ENCODE results near the gene NIT2. TPM values are rescaled to one million over a fixed set of nuclear protein-coding genes. Genes with fewer than 3 reads are reported as not detected.

Gene NIT2
- polyA plus RNA-seq, 1 donor, result 25.1 TPM

- no peak for DNase-seq
Observed at GRCh38 chr3:100399341-100400071, 64.9 kb downstream of the NIT2 start.

DNA sequence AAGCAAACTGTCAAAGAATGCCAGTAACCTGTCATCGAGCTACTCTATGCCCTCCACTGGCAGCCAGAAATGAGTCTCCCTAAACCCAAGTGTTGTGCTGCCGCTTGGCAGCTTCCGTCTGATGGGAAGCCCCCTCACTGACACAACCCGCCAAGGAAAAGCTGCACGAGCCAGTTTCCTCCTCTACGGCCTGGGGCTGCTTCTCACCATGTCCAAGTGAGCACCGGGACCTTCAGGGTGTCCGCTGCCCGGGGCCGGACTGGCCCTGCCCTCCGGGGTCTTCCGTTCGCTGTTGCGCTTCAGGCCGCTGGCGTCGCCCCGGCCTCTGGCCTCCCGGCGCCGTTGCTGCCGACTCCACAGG, 65.8 kb downstream of the NIT2 start:
- no peak for DNase-seq

GRCh38 chr3:100400780-100401673, 66.5 kb downstream of the NIT2 start, which contains the start of the genes LNP1 and TOMM70:
LNP1 (plus strand) TSS chr3:100401539; CDS start chr3:100429730, 28,191 bp downstream.
TOMM70 (minus strand) TSS chr3:100401089; CDS start chr3:100400949, 140 bp downstream.
- peak; percentile 97 for DNase-seq

GRCh38 chr3:100401674-100402041, 67.1 kb downstream of the NIT2 start:
- DNase-seq, result no peak

- DNase-seq, result peak; percentile 59
Observed at GRCh38 chr3:100402256-100402655, 67.7 kb downstream of the NIT2 start.

- no peak for DNase-seq
Observed at GRCh38 chr3:100402891-100403290, 68.3 kb downstream of the NIT2 start.

DNA sequence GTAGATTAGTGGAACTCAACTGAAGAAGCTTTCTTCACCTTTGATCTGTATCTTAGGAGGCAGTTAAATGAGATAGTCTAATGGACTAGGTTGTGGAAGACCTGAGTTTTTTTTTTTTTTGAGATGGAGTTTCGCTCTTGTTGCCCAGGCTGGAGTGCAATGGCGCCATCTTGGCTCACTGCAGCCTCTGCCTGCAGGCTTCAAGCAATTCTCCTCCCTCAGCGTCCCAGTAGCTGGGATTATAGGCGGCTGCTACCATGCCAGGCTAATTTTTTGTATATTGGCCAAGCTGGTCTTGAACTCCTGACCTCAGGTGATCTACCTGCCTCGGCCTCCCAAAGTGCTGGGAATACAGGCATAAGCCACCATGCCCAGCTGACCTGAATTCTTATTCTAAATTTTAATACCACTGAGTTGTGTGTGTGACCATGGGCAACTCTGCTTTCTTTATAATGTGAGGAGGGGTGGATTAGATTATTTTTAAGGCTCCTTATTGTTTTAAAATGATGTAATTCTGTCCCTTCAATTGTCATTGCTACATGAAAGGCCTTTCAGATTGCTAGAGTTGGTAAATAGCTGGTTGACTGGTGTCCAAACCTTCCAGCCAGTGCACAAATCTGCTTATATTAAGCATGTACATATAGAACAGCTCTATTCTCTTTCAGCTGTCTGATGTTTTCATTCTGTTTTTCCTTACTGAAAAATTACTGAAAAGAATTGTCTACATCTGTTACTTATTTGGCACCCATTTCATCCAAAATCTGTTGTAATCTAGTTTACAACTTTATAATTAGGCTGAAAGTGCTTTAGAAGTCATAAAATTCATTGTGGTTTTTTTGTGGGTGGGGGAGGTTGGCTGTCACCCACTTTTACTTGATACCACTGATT, 69.0 kb downstream of the NIT2 start:
- DNase-seq, result no peak

GRCh38 chr3:100404250-100404548, 69.6 kb downstream of the NIT2 start:
- no peak for DNase-seq

DNA sequence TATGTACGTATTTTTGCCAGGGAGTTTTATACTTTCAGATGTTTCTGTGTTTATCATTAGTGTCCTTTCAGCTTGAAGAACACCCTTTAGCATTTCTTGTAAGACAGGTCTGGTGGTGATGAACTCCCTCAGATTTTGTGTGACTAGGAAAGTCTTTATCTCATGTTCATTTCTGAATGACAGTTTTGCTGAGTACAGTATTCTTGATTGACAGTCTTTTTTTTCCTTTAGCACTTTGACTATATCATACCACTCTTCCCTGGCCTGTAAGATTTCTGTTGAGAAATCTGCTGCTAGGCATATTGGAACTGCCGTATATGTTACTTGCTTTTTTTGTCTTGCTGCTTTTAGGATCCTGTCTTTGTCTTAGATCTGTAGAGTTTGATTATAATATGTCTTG, 72.6 kb downstream of the NIT2 start:
- DNase-seq, result no peak

DNA sequence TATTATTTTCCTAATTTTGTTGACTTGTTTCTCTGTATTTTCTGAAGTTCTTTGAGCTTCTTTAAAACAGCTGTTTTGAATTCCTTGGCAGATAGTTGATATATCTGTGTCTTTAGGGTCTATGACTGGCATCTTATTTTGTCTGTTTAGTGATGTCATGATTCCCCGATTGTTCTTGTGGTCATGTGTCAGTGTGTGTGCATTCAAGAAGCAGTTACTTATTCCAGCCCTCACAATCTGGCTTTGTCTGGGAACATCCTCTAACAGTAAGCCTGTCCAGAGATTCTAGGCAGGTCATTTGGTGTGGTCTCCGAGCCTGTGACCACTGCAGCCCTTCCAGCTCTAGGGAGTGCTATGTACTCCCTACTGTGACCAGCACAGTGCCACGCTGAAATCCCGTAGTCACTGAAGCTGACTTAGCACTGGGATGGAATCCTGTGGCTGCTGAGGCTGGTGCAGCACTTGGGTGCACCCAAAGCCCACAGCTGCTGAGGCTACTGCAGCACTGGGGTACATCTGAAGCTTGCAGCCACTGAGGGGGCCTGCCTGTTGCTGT, 73.5 kb downstream of the NIT2 start:
- no peak for DNase-seq

Other genes starting within 250 kb of the NIT2 start
- 42.3 TPM for gene FILIP1L, start 220.3 kb upstream of the NIT2 start, polyA plus RNA-seq (ENCODE audit: insufficient read length)
- gene TBC1D23, start 73.8 kb upstream of the NIT2 start, polyA plus RNA-seq (ENCODE audit: insufficient read length), result 28.9 TPM
- gene TOMM70, start 66.3 kb downstream of the NIT2 start, polyA plus RNA-seq (ENCODE audit: insufficient read length), result 52.4 TPM
- gene LNP1, start 66.8 kb downstream of the NIT2 start, polyA plus RNA-seq (ENCODE audit: insufficient read length), result 6.1 TPM
- 12.1 TPM for gene TMEM45A, start 157.9 kb downstream of the NIT2 start, polyA plus RNA-seq (ENCODE audit: insufficient read length)

Data from hindlimb muscle (tissue), 1 donor.